Stimulated activated CD4-positive, alpha-beta T cell treated with anti-CD3 and anti-CD28 coated beads, Interleukin-15, amount 100 ng/mL, for 1 hour (primary cell): ENCODE measurements around the gene TXNDC15.
"Not testable (repeated sequence)": the region's sequence is repeated elsewhere in the genome, so short reads cannot be mapped to it uniquely, and the experiment has no call there.

ENCODE experiments used
- DNase-seq, 2 donors: peaks; one replicate each; pipeline ENCODE4 v3.0.0-alpha.2; 2020; ENCODE audit warnings: low read depth in 1 of 2, low spot score in 1 of 2

Gene TXNDC15

GRCh38 chr5:134873987-134874830 lies at the start of gene TXNDC15:
Gene TXNDC15 (plus strand): TSS chr5:134874371. CDS start chr5:134874428, 57 bp downstream.
- DNase-seq, result peak; percentile 56 to 68

- DNase-seq, result no peak
Measured at GRCh38 chr5:134824681-134825080, 49.5 kb upstream of the TXNDC15 start.

- DNase-seq, result no peak
Measured at GRCh38 chr5:134825212-134825611, 49.0 kb upstream of the TXNDC15 start.

- DNase-seq, result no peak
Measured at GRCh38 chr5:134833340-134834032, 40.7 kb upstream of the TXNDC15 start.

- no peak for DNase-seq
Measured at GRCh38 chr5:134835623-134836022, 38.5 kb upstream of the TXNDC15 start.

- no peak for DNase-seq
Measured at GRCh38 chr5:134837530-134838181, 36.5 kb upstream of the TXNDC15 start.

GRCh38 chr5:134838361-134838760 lies 35.8 kb upstream of the TXNDC15 start:
- not testable (repeated sequence) for DNase-seq

GRCh38 chr5:134840811-134841210 lies 33.4 kb upstream of the TXNDC15 start:
- no peak for DNase-seq

GRCh38 chr5:134844252-134844651 lies 29.9 kb upstream of the TXNDC15 start:
- DNase-seq, result no peak

GRCh38 chr5:134845335-134845851 lies 28.8 kb upstream of the TXNDC15 start:
- DNase-seq, result no peak

GRCh38 chr5:134845852-134846640 lies 28.1 kb upstream of the TXNDC15 start, which contains the start of gene C5orf24:
Gene C5orf24 (plus strand): TSS chr5:134845968. CDS start chr5:134854901, 8,933 bp downstream.
- DNase-seq, result peak; percentile 80 to 86

- DNase-seq, result peak in 1 of 2 donors; percentile 3
Measured at GRCh38 chr5:134846641-134846960, 27.6 kb upstream of the TXNDC15 start.

- DNase-seq, result not testable (repeated sequence)
Measured at GRCh38 chr5:134849434-134849933, 24.7 kb upstream of the TXNDC15 start.

GRCh38 chr5:134851307-134851923 lies 22.8 kb upstream of the TXNDC15 start:
- no peak for DNase-seq

GRCh38 chr5:134856465-134856864 lies 17.7 kb upstream of the TXNDC15 start:
- not testable (repeated sequence) for DNase-seq

GRCh38 chr5:134857401-134857800 lies 16.8 kb upstream of the TXNDC15 start:
- no peak for DNase-seq

- no peak for DNase-seq
Measured at GRCh38 chr5:134864707-134865106, 9.5 kb upstream of the TXNDC15 start.

- no peak for DNase-seq
Measured at GRCh38 chr5:134873494-134873893, 677 bp upstream of the TXNDC15 start.

GRCh38 chr5:134874831-134875655 lies 872 bp downstream of the TXNDC15 start:
- no peak for DNase-seq
